ENCODE data around the gene GALC. TPM values are rescaled to one million over a fixed set of nuclear protein-coding genes. Genes with fewer than 3 reads are reported as not detected.

The GALC gene
- total RNA-seq, 2 donors from 2014 or later = 14.9 to 17.7 TPM

Other genes with a start within 250 kb of the GALC start
- gene GPR65, start 12.0 kb upstream of the GALC start, total RNA-seq = 10 to 100 TPM; 13.8 to 15.2 TPM

All from activated naive CD4-positive, alpha-beta T cell treated with anti-CD3 and anti-CD28 coated beads, Interleukin-2, amount 50 U/mL, for 72 hours (primary cell).